IMR-90 (cell line): Measurements from ENCODE around the gene KRTAP5-10.
"Not testable (repeated sequence)": the region's sequence is repeated elsewhere in the genome, so short reads cannot be mapped to it uniquely, and the experiment has no call there.

Experiments
- CTCF ChIP-seq: conservative IDR thresholded peaks from 2 replicates; pipeline ENCODE4 v1.5.1; 2012; ENCODE audit warnings: mild to moderate bottlenecking, low read depth, low read length, improper control_type of control experiment
- ELK1 ChIP-seq: fragments of 150-350 bp; IDR thresholded peaks from 2 replicates; pipeline ENCODE4 v1.6.1; 2016; ENCODE audit warnings: low read depth, mild to moderate bottlenecking, low read length, moderate library complexity, borderline replicate concordance
- FOS ChIP-seq: fragments of 150-350 bp; IDR thresholded peaks from 2 replicates; pipeline ENCODE4 v1.6.1; 2016; ENCODE audit warnings: low read depth, low read length
- POLR2A ChIP-seq: IDR thresholded peaks from 2 replicates; pipeline ENCODE4 v1.6.1; 2012; ENCODE audit warnings: mild to moderate bottlenecking, low read depth, low read length
- RCOR1 ChIP-seq: IDR thresholded peaks from 2 replicates; pipeline ENCODE4 v1.6.1; 2012; ENCODE audit warnings: mild to moderate bottlenecking, low read length, improper control_type of control experiment; ENCODE audit not compliant: insufficient replicate concordance
- SMC3 ChIP-seq: fragments of 150-350 bp; IDR thresholded peaks from 2 replicates; pipeline ENCODE4 v1.6.1; 2016; ENCODE audit warnings: low read depth, mild to moderate bottlenecking, antibody characterized with exemption, low read length, moderate library complexity

GRCh38 chr11:71604798-71605488, 39.6 kb downstream of the KRTAP5-10 start:
- not testable (repeated sequence) for TF ChIP-seq POLR2A, CTCF, SMC3, FOS, RCOR1, ELK1
